H54 (cell line): ENCODE measurements around the gene LDLR.
A peak's percentile ranks its signal among the peaks of the same experiment; 100 is the strongest.
"Not testable (repeated sequence)": the region's sequence is repeated elsewhere in the genome, so short reads cannot be mapped to it uniquely, and the experiment has no call there.

ENCODE experiments used
- DNase-seq: peaks from one replicate; pipeline ENCODE4 v3.0.0; 2011; ENCODE audit warnings: low spot score, mixed read lengths; ENCODE audit not compliant: insufficient read length
- FAIRE-seq: peaks from 3 replicates; lab custom pipeline; 2011; peaks lifted over from hg19 to GRCh38; lab: Jason Lieb, UNC
- POLR2A ChIP-seq: IDR thresholded peaks from 2 replicates; pipeline ENCODE4 v1.6.1; 2011; ENCODE audit warnings: low read depth, mild to moderate bottlenecking, low read length

Gene LDLR

GRCh38 chr19:11125994-11126685, 36.9 kb downstream of the LDLR start:
- DNase-seq (peak; percentile 50), FAIRE-seq (no peak)
- TF ChIP-seq POLR2A: no peak

GRCh38 chr19:11127905-11128304, 38.6 kb downstream of the LDLR start:
- FAIRE-seq (no peak), DNase-seq (no peak)
- no peak for TF ChIP-seq POLR2A

- FAIRE-seq (no peak), DNase-seq (peak; percentile 57)
- TF ChIP-seq POLR2A: no peak
These were observed 41.7 kb downstream of the LDLR start for GRCh38 chr19:11130824-11131455.

GRCh38 chr19:11131471-11131870, 42.2 kb downstream of the LDLR start:
- DNase-seq (no peak), FAIRE-seq (no peak)
- TF ChIP-seq POLR2A: no peak

GRCh38 chr19:11136400-11137101, 47.3 kb downstream of the LDLR start:
- TF ChIP-seq POLR2A: no peak
- DNase-seq: no peak
- FAIRE-seq: no peak

- no peak for FAIRE-seq
- DNase-seq: peak; percentile 55
- TF ChIP-seq POLR2A: no peak
These were observed 48.5 kb downstream of the LDLR start for GRCh38 chr19:11137542-11138384.

- DNase-seq: peak; percentile 77
- no peak for FAIRE-seq
These were observed 49.5 kb downstream of the LDLR start for GRCh38 chr19:11138601-11139300.

GRCh38 chr19:11140023-11140538, 50.8 kb downstream of the LDLR start:
- FAIRE-seq: not testable (repeated sequence)

More at GRCh38 chr19:11138601-11139300, 49.5 kb downstream of the LDLR start:
- TF ChIP-seq POLR2A: peak; percentile 21; the same call in 1 of the 2 replicates

GRCh38 chr19:11140896-11141295, 51.6 kb downstream of the LDLR start:
- no peak for TF ChIP-seq POLR2A
- DNase-seq (no peak), FAIRE-seq (no peak)

More at GRCh38 chr19:11140023-11140538, 50.8 kb downstream of the LDLR start:
- not testable (repeated sequence) for DNase-seq

- no peak for TF ChIP-seq POLR2A
- no peak for DNase-seq
- no peak for FAIRE-seq
These were observed 52.8 kb downstream of the LDLR start for GRCh38 chr19:11141937-11142527.

GRCh38 chr19:11142528-11143171, 53.4 kb downstream of the LDLR start:
- DNase-seq (peak; percentile 86), FAIRE-seq (no peak)

GRCh38 chr19:11145536-11145924, 56.3 kb downstream of the LDLR start:
- FAIRE-seq (no peak), DNase-seq (no peak)
- no peak for TF ChIP-seq POLR2A

More at GRCh38 chr19:11142528-11143171, 53.4 kb downstream of the LDLR start:
- no peak for TF ChIP-seq POLR2A
